GM21576 (cell line): ENCODE measurements around the gene AKAP5.

Experiments
- ATAC-seq: cut with Tn5 transposase; IDR thresholded peaks from one replicate; pipeline ENCODE4 v1.9.1; 2021; ENCODE audit warnings: mild to moderate bottlenecking, moderate library complexity; ENCODE audit not compliant: unreplicated experiment

The AKAP5 gene

DNA sequence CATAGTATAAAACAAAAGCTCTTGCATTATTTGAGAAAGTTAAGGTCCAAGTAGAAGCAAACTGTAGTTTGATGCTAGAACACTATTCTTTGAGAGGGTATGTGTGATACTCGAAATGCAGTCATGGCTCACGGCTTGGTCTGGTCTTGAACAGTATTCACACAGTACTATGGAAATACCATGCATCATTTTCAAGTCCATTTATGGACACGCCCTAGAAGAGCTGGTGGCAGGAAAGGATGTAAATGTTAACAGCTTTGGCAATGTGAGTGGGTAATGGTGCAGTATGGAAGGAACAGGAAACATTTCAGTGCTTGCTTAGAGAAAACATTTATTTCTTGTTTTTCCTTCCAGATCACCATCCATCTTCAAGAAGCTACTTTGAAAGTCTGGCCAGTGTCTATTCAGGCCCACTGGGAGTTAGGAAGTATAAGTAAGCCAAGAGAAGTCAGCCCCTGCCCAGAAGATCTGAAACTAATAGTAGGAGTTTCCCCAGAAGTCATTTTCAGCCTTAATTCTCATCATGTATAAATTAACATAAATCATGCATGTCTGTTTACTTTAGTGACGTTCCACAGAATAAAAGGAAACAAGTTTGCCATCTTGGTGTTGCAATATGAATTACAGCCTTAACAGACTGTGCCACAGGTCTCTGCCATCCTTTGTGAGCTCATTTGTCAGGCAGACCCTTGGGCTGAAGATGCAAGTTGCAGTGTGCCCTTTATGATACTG is 5.7 kb upstream of the AKAP5 start:
- ATAC-seq, result no peak

DNA sequence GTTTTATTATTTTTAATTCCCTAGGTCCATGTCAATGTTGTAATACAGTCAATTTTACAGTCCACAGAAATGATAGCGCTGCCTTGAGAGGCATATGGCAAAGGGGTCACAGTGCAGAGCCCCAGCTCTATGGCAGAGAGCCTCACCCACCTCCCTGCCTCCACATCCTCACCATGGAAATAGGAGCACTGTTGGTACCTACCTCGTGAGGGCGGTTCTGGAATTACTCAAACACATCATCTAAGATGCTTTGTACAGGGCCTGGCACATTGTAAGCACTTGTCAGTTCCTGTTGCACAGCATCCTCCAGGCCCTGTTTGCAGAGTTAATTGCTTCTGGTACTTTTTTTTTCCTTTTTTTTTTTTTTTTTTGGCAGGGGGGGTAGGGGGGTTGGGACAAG is 4.1 kb upstream of the AKAP5 start:
- ATAC-seq, result no peak

DNA sequence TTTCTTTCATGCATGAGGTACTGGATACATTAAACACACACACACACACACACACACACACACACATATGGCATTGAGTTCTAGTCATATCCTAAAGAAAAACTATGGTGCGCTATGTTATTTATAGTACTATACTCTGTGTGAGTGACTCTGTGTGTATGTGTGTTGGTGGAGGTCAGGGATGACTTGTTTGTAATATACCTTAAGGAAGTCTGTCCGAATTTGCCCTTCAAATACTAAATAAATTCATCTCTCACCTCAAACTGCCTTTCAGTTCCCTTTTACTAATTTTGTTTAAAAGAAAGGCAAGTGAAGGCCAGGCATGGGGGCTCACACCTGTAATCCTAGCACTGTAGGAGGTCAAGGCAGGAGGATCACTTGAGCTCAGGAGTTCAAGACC is 2.1 kb upstream of the AKAP5 start:
- no peak for ATAC-seq

- ATAC-seq, result no peak
Observed at GRCh38 chr14:64463873-64464272, 1.4 kb upstream of the AKAP5 start.

DNA sequence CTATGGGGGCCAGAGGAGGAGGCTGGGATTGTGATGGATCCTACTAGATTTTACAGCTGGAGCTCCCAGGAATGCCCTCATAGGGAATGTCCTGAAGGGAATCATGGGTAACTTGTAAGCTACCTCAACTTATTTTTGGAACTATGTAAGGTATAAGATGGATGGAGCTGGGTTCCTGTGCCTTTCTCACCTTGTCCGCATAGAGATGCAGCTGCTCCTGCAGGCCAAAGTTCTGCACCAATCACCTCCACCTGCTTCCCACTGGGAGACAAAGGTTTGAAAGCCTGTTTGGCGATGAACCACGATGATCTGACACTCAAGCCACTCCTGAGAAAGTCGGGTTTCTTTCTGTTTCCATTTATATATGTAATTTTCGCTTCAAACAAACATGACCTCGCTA is 648 bp upstream of the AKAP5 start:
- peak; percentile 1 for ATAC-seq

DNA sequence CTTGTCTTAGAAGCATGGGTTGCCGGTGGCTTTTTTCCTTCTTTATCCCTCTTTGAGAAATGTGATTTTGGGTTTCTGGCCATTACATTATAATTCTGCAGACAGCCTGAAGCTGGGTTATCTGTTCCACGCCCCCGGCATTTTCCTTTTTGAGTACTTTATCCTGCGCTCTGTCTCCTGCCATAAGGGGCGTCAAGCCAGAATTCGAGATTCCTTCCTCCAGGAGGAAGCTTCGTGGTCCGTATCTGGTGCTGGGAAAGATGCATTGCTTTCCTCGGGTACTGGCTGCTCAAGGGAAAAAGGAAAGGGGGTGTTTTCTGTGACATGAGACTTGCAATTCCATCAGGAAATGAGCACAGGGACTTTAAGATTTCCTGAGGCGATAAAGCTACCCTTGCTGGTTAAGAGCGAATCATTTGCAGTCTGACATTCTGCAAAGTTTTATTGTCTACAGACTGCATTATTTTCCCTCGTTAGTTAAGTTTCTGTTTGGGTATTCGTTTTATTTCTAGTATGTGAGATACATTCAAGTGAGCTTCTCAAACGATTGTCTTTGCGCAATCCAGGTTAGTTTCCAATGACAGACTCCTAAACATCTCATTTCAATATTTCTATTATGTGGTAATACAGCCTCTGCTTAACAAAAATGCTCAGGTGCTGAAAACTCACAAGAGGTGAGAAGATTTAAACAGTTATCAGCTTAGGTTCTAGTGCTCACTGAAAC is 694 bp downstream of the AKAP5 start:
- ATAC-seq, result no peak

GRCh38 chr14:64467101-64467500 is 1.8 kb downstream of the AKAP5 start:
- ATAC-seq, result no peak

GRCh38 chr14:64467566-64467965 is 2.3 kb downstream of the AKAP5 start:
- no peak for ATAC-seq

DNA sequence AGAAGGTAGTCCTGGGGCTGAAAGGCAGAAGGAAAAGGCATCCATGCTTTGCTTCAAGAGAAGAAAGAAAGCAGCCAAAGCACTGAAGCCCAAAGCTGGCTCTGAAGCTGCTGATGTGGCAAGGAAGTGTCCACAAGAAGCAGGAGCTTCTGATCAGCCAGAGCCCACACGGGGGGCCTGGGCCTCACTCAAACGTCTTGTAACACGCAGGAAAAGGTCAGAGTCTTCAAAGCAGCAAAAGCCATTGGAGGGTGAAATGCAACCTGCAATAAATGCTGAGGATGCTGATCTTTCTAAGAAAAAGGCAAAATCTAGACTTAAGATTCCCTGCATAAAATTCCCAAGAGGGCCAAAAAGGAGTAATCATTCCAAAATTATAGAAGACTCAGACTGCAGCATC is 3.2 kb downstream of the AKAP5 start:
- ATAC-seq, result no peak

DNA sequence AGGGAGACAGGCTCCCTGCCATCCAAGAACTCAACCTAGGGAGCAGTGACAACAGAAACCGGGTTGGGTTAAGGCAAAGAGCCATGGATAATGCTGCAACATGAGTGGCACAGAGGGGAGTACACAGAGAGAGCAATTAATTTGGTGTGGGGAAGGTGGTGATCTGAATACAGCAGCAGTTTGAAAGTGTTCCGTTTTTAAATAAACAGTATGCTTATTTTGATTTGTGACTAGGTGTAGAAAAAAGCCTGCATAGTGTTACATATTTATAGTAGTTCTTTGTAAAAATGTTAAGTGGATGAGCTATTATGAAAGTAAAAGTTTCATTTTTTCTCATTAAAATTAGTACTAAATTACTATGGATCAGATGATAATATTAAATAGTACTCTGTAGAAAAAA is 8.7 kb downstream of the AKAP5 start:
- no peak for ATAC-seq

DNA sequence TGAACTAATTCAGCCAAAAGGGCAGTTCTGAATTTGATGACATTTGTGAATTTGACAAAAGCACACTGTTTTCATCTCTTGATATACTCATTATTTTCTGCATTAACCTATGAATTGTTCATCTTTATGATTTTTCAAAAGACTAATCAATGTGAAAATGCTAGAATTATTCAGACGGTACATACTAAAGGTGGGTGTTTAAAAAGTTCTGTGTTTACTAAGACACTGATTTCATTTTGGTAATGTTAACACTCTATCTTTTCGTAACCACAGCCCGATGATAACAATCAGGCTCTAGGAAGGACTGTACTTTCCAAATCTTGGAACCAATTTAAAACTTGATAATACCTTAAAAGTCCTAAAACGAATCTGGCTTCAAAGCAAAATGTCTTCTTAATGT is 9.4 kb downstream of the AKAP5 start:
- no peak for ATAC-seq

DNA sequence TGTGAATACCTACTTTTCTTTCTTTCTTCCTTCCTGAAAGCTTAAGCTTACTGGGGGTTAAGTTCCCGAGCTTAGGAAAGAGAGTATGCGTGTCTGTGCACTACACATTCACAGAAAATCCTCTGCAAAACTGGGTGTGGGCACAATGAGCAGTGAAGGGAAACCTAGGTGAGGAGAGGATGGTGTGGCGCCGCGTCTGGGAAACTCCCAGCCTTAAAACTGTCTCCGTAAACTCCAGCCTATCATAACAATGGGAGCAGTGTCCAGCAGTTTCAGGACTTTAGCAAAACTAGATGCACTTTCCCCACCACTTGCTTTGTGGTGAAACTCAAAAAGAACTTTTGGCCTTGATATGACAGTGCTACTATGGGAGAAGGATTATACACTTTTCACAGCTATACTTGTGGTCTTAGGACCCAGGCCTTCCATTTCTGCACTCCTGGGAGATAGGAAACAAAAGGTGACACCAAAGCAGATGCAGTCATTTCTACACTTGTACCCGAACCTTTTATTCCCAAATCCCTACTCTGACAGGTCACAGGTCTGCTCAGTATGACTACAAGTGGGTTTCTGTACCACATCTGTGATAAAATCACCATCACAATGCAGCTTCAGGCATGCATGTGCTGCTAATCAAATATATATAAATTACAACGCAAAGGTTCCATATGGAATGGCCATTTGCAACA is 10.4 kb downstream of the AKAP5 start:
- no peak for ATAC-seq

DNA sequence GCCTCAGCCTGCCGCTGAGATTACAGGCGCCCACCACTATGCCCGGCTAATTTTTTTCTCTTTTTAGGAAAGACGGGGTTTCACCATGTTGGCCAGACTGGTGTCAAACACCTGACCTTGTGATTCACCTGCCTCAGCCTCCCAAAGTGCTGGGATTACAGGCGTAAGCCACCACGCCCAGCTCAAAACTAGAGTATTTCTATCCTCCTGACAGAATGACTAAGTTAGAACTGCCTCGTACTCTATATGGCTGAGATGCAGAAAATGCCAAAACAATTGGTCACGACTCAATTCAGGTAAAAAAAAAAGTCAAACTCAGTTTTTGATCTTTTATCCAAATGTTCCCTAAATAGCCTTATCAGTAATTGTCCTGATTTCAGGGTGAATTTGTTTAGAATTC is 11.1 kb downstream of the AKAP5 start:
- ATAC-seq, result no peak

GRCh38 chr14:64478634-64479250 is 13.4 kb downstream of the AKAP5 start:
- ATAC-seq, result no peak

GRCh38 chr14:64488590-64489099 is 23.3 kb downstream of the AKAP5 start:
- ATAC-seq, result no peak

DNA sequence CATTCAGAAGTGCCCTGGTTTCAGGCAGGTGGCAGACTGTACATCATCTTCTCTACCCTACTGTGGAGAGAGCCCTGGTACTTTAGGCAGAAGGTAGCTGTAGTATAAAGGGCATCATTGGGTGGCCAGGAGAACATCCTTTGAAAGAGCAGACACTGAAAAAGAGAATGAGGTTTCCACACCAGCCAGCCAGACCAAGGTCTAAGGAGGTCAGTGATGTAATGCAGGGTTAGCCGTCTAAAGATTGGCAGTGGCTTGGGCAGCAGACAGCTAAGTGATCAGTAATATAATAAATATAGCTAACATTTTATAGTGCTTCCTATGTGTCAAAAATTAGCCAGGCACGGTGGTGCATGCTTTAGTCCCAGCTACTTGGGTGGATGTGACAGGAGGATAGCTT is 26.3 kb downstream of the AKAP5 start:
- no peak for ATAC-seq

GRCh38 chr14:64493455-64493854 is 28.2 kb downstream of the AKAP5 start:
- no peak for ATAC-seq

GRCh38 chr14:64495252-64495651 is 30.0 kb downstream of the AKAP5 start:
- ATAC-seq, result no peak

DNA sequence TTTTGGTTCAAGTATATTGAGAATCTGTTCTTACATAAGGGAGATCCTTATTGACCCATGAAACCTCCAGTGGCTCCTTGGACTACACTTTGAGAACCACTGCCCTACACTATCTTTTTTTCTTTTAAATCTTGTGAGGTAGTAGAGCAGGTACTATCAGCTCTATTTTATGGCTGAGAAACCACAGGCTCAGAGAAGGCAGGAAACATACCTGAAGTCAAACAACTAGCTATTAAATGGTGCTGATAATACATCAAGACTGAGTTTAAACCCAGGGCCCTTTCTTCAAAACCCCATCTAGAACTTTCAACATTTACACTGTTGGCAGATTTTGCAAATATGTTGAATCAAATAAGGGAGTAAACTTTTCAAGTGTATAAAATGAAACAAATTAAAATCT is 31.5 kb downstream of the AKAP5 start:
- no peak for ATAC-seq

GRCh38 chr14:64500088-64500487 is 34.8 kb downstream of the AKAP5 start:
- no peak for ATAC-seq

GRCh38 chr14:64501411-64502171 is 36.3 kb downstream of the AKAP5 start:
- ATAC-seq, result no peak
